ENCODE results near the gene NAALADL2.

GRCh38 chr3:175374705-175375104 is 515.6 kb downstream of the NAALADL2 start:
- no peak for TF ChIP-seq CTCF (IDR thresholded peaks at IDR 0.05)
- TF ChIP-seq POLR2AphosphoS5 (IDR thresholded peaks at IDR 0.05; ENCODE audit: insufficient read depth in 1 of 2, low read depth in 1 of 2), result no peak
- no peak for TF ChIP-seq POLR2A (IDR thresholded peaks at IDR 0.05)

All from vagina (tissue), 2 donors.